HG03575 (cell line): ENCODE measurements around the gene SBF2.
A peak's percentile ranks its signal among the peaks of the same experiment; 100 is the strongest.

Experiments used
- ATAC-seq: cut with Tn5 transposase; IDR thresholded peaks from one replicate; pipeline ENCODE4 v1.9.1; 2021; ENCODE audit not compliant: unreplicated experiment, insufficient number of reproducible peaks, low FRiP score; ENCODE audit errors: extremely low read depth

The SBF2 gene

GRCh38 chr11:10304495-10305261 lies 10.7 kb upstream of the SBF2 start, which contains the start of gene ADM:
Gene ADM (plus strand): TSS chr11:10305073. CDS start chr11:10305701, 628 bp downstream.
- no peak for ATAC-seq

- ATAC-seq = no peak
Measured at GRCh38 chr11:10303558-10304363, 9.7 kb upstream of the SBF2 start.

GRCh38 chr11:10302744-10303557 lies 8.9 kb upstream of the SBF2 start:
- ATAC-seq = no peak

DNA sequence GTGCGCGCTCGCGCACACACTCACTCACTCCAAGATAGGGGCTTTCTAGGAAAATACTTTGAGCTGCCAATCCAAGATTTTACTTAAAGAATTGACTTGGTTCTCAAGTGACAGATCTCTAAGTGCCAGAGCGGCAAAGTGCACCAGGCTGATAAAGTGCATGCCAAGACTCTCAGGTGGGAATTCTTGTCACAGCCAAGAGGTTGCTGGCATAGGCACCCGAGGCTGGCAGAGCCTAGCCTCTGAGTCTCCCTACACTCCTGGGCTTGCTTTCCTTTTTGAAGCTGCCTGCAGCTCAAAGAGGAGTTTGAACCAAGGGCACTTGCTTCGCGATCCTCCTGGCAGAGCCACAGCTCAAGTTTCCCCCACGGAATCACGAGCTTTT lies 8.3 kb upstream of the SBF2 start:
- no peak for ATAC-seq

DNA sequence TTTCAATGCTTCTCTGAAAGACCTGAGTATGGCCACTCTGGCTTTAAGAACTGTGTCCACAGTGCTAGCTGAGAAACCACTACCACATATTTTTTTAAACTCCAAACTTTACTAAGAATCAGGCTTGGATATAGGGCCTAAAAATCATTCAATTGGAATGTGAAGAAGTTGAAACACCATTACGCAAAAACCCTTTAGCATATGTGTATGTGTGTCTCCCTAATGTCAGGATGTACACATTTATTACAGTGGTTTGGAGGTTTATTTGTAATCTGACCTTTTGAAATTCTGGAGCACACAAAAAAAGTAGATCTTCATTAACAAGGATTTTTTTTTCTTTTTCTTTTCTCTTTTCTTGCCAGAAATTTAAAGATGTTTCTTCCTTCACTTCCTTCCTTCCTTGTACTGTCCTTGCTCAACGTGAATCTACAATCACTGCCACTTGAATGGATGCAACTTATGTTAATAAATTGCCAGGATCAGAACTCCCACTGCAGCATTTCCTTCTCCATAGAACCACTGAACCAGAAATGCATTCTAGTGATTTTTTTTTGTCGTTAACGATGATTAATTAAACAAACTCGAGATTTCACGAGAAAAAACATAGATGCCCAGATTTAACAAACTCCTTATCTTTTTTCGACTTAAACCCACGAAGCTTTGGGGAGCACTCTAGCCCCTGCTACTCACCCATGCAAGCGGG lies 7.8 kb upstream of the SBF2 start:
- ATAC-seq = no peak

GRCh38 chr11:10298342-10298741 lies 4.3 kb upstream of the SBF2 start:
- peak; percentile 89 for ATAC-seq

DNA sequence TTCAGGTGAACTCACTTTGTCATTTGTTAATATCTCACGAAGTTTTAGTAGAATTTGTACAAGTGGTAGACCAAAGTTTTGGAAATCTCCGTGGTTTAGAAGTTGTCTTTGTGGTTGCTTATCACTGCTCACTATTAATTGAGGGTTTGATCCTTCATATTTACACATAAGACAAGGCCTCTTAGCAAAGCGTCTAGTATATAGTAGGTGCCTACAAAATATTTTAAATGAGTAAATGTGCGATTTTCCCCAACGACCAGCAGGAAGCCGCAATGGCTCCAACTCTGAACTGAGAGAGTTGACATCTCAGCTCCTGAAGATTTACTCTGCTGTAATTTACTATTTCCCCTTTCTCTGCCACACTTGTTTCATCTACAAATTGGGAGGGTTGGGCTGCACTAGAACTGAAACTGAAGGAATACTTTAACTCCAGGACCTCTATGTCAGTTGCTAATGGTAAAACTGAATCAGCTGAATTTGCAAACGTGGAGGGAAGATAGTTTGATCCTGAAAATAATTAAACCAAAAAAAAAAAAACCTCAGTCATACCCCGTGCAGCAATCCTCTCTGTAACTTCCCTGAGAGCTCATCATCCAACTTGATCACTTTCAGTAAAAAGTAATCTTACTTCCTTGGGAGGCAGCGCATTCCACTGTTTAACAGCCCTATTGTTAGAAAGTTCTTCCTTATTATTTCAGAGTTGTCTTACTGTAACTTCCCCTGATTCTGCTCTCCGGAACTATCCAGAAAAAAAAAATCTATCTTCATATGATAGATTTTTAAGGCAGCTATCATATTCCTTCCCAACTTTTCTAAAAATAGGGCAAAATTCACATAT lies 1.3 kb upstream of the SBF2 start:
- ATAC-seq = no peak

DNA sequence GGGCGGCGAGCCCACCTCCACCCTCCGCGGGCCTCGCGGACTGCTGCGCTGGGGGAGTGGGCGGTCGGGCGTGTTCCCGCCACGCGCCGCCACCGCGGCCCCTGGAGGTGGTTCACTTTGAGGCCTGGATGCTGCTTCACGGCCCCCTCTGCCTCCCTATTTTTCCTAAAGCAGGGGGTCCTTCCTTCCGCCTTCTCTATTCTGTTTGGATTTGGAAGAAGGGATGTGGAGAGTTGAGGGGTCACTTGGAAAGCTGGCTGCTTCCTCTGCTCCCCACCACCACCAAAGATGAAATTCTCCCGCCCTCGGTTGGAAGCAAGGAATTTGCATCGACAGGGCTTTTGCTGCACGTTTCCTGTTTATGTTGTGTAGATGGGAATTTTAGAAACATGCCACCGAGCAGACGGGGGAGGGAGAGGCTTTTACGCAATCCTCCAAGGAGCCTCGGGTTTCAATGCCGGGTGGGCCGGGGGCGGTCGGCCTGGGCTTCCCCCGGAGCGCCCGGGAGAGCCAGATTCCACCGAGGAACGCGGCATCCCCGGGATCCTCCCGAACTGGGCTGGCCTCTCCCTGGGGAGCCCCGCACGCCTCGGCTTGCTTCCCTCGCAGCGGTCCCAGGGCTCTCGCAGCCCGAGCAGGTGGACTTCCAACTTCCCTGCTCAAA lies 403 bp upstream of the SBF2 start:
- no peak for ATAC-seq

DNA sequence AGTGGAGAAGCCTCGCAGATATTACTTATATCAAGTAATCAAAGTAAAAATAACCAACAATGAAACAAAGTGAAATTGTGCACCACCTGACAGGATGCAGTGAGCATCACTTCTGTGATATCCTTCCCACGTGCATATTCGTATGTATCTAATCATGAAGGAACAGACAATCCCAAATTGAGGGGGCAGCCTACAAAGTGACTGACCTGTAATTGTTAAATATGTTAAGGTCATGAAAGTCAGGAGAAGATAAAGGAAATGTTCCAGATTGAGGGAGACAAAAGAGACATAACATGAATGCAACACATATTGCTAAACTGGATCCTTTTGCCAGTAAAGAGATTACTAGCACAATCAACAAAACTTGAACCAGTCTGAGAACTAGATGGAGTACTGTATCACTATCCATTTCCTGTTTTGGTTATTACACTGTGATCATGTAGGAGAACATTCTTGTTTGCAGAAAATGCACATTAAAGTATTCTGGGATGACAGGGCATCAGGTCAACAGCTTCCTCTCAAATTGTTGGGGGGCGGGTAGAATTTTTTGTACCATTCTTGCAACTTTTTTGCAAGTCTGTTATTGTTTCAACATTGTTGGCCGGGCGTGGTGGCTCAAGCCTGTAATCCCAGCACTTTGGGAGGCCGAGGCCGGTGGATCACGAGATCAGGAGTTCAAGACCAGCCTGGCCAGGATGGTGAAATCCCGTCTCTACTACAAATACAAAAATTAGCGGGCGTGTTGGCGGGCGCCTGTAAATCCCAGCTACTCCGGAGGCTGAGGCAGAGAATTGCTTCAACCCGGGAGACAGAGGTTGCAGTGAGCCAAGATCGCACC lies 2.0 kb downstream of the SBF2 start:
- ATAC-seq = no peak

- no peak for ATAC-seq
Measured at GRCh38 chr11:10289765-10290380, 4.1 kb downstream of the SBF2 start.

- ATAC-seq = no peak
Measured at GRCh38 chr11:10288881-10289764, 4.9 kb downstream of the SBF2 start.

GRCh38 chr11:10287766-10288715 lies 6.0 kb downstream of the SBF2 start:
- no peak for ATAC-seq

DNA sequence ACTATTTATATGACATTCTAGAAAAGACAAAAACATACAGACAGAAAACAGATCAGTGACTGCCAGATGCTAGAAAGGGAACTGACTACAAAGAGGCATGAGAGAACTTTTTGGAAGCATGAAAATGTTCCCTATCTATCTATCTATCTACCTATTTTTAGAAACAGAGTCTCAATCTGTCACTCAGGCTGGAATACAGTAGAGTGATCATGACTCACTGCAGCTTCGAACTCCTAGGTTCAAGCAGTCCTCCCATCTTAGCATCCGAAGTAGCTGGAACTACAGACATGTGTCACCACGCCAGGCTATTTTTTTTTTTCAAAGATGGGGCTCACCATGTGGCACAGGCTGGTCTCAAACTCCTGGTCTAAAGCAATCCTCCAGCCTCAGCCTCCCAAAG lies 6.9 kb downstream of the SBF2 start:
- ATAC-seq = no peak

- no peak for ATAC-seq
Measured at GRCh38 chr11:10285148-10285802, 8.7 kb downstream of the SBF2 start.
